ENCODE data around the gene WNT11. TPM values are rescaled to one million over a fixed set of nuclear protein-coding genes. Genes with fewer than 3 reads are reported as not detected.

The WNT11 gene
- total and polyA plus RNA-seq, 2 of the 13 experiments (the other 11 are each of a cell fraction or from before 2014, with no cell fraction given): 0.34 to 0.66 TPM

- TF ChIP-seq ZNF367 (CRISPR knock-in tag; IDR thresholded peaks at IDR 0.05; ENCODE audit: borderline replicate concordance): no peak
- TF ChIP-seq ZNF205 (CRISPR knock-in tag; IDR thresholded peaks at IDR 0.05): no peak
- TF ChIP-seq FUBP1 (CRISPR knock-in tag; IDR thresholded peaks at IDR 0.05; ENCODE audit: borderline replicate concordance): no peak
- no peak for TF ChIP-seq THAP9 (CRISPR knock-in tag; IDR thresholded peaks at IDR 0.05; ENCODE audit: borderline replicate concordance)
- TF ChIP-seq ZBTB7B (CRISPR knock-in tag; IDR thresholded peaks at IDR 0.05): 0 out of 2 replicates have a peak, but pooled peaks have one; percentile 11
- peak; percentile 26; the same call in 1 of the 2 replicates for TF ChIP-seq SAP130 (CRISPR knock-in tag; IDR thresholded peaks at IDR 0.05; ENCODE audit: low read depth)
- no peak for TF ChIP-seq MTA1 (CRISPR knock-in tag; IDR thresholded peaks at IDR 0.05; ENCODE audit: borderline replicate concordance)
- 0 out of 2 replicates have a peak, but pooled peaks have one; percentile 42 for TF ChIP-seq ZNF136 (CRISPR knock-in tag; IDR thresholded peaks at IDR 0.05; ENCODE audit: low read depth)
- TF ChIP-seq, protein P1, sequence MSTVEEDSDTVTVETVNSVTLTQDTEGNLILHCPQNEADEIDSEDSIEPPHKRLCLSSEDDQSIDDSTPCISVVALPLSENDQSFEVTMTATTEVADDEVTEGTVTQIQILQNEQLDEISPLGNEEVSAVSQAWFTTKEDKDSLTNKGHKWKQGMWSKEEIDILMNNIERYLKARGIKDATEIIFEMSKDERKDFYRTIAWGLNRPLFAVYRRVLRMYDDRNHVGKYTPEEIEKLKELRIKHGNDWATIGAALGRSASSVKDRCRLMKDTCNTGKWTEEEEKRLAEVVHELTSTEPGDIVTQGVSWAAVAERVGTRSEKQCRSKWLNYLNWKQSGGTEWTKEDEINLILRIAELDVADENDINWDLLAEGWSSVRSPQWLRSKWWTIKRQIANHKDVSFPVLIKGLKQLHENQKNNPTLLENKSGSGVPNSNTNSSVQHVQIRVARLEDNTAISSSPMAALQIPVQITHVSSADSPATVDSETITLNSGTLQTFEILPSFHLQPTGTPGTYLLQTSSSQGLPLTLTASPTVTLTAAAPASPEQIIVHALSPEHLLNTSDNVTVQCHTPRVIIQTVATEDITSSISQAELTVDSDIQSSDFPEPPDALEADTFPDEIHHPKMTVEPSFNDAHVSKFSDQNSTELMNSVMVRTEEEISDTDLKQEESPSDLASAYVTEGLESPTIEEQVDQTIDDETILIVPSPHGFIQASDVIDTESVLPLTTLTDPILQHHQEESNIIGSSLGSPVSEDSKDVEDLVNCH (CRISPR knock-in tag; IDR thresholded peaks at IDR 0.05): no peak
- no peak for TF ChIP-seq FLYWCH1 (CRISPR knock-in tag; IDR thresholded peaks at IDR 0.05)
- TF ChIP-seq ZNF543 (CRISPR knock-in tag; IDR thresholded peaks at IDR 0.05): no peak; the same call in 1 of the 2 replicates
- no peak for TF ChIP-seq CENPT (CRISPR knock-in tag; IDR thresholded peaks at IDR 0.05; ENCODE audit: low read depth)
- peak; percentile 52; the same call in 1 of the 2 replicates for TF ChIP-seq ZFP90 (CRISPR knock-in tag; IDR thresholded peaks at IDR 0.05; ENCODE audit: borderline replicate concordance)
- TF ChIP-seq ZNF264 (CRISPR knock-in tag; IDR thresholded peaks at IDR 0.05): no peak
- no peak for TF ChIP-seq HNRNPLL (IDR thresholded peaks at IDR 0.05; ENCODE audit: low read depth, low read length, poor library complexity, severe bottlenecking)
- no peak for TF ChIP-seq ZNF263 (CRISPR knock-in tag; IDR thresholded peaks at IDR 0.05)
- no peak for TF ChIP-seq ZNF235 (CRISPR knock-in tag; IDR thresholded peaks at IDR 0.05; ENCODE audit: borderline replicate concordance)
Measured at GRCh38 chr11:76234416-76235232, 28.3 kb upstream of the WNT11 start (continued).
